ENCODE data around the gene CCDC69.

DNA sequence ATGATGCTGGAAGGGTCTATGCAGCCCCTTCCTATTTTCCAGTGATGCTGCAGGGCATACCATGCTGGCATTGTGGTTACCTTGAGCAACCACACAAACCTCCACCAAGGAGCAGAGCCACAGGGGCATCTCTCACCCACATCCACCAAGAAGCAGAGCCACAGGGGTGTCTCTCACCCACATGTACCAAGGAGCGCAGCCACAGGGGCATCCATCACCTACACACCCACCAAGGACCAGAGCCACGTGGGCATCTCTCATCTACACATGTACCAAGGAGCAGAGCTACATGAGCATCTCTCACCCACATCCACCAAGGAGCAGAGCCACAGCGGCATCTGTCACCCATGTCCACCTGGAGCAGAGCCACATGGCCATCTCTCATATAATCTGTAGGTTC, 20.3 kb upstream of the CCDC69 start:
- TF ChIP-seq, protein P1, sequence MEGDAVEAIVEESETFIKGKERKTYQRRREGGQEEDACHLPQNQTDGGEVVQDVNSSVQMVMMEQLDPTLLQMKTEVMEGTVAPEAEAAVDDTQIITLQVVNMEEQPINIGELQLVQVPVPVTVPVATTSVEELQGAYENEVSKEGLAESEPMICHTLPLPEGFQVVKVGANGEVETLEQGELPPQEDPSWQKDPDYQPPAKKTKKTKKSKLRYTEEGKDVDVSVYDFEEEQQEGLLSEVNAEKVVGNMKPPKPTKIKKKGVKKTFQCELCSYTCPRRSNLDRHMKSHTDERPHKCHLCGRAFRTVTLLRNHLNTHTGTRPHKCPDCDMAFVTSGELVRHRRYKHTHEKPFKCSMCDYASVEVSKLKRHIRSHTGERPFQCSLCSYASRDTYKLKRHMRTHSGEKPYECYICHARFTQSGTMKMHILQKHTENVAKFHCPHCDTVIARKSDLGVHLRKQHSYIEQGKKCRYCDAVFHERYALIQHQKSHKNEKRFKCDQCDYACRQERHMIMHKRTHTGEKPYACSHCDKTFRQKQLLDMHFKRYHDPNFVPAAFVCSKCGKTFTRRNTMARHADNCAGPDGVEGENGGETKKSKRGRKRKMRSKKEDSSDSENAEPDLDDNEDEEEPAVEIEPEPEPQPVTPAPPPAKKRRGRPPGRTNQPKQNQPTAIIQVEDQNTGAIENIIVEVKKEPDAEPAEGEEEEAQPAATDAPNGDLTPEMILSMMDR (IDR thresholded peaks at IDR 0.05) = no peak
- TF ChIP-seq POLR2A (IDR thresholded peaks at IDR 0.05) = no peak
